ENCODE results near the gene RXRA. TPM values are rescaled to one million over a fixed set of nuclear protein-coding genes. Genes with fewer than 3 reads are reported as not detected.

Gene RXRA
- total RNA-seq, 1 experiment from 2014 or later: 31.6 TPM

DNA sequence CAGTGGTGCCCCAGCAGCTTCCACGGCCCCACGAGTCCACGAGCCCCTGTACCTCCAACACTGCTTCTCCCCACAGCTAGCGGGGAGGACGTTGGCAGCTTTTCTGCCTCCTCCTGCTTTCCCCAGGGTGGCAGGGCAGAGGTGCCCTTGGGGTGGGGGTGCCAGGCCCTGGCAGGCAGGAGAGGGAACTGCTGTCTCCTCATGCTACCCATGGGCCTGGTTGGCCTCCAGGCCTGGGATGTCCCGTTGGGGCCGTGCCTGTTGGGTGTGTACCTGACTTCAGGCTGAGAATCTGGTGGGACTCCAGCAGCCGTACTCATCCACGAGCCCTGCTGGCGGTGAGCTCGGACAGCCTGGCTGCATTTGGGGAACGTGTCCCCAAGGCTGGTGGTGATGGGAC is 27.3 kb downstream of the RXRA start:
- no peak overlapping the region for H3K4me3 ChIP-seq (ENCODE audit: low read depth in 2 of 2, low read length in 2 of 2)
- intact Hi-C loops (cut with micrococcal nuclease; ENCODE audit: unreplicated experiment): no loop called here
- ChIA-PET CTCF (no interaction called here), POLR2A (no interaction called here)
- TF ChIP-seq TCF7L2 (IDR thresholded peaks at IDR 0.05; ENCODE audit: low read depth, low read length) (no peak), SIN3A (IDR thresholded peaks at IDR 0.05; ENCODE audit: borderline replicate concordance, insufficient read depth, low read depth, low read length) (no peak), POLR2AphosphoS5 (IDR thresholded peaks at IDR 0.05; ENCODE audit: low read depth, low read length) (no peak)
- TF ChIP-seq, protein P1, sequence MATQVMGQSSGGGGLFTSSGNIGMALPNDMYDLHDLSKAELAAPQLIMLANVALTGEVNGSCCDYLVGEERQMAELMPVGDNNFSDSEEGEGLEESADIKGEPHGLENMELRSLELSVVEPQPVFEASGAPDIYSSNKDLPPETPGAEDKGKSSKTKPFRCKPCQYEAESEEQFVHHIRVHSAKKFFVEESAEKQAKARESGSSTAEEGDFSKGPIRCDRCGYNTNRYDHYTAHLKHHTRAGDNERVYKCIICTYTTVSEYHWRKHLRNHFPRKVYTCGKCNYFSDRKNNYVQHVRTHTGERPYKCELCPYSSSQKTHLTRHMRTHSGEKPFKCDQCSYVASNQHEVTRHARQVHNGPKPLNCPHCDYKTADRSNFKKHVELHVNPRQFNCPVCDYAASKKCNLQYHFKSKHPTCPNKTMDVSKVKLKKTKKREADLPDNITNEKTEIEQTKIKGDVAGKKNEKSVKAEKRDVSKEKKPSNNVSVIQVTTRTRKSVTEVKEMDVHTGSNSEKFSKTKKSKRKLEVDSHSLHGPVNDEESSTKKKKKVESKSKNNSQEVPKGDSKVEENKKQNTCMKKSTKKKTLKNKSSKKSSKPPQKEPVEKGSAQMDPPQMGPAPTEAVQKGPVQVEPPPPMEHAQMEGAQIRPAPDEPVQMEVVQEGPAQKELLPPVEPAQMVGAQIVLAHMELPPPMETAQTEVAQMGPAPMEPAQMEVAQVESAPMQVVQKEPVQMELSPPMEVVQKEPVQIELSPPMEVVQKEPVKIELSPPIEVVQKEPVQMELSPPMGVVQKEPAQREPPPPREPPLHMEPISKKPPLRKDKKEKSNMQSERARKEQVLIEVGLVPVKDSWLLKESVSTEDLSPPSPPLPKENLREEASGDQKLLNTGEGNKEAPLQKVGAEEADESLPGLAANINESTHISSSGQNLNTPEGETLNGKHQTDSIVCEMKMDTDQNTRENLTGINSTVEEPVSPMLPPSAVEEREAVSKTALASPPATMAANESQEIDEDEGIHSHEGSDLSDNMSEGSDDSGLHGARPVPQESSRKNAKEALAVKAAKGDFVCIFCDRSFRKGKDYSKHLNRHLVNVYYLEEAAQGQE (IDR thresholded peaks at IDR 0.05; ENCODE audit: insufficient read depth in 1 of 2, low read depth in 2 of 2, low read length in 1 of 2): no peak
- TF ChIP-seq, protein P2, sequence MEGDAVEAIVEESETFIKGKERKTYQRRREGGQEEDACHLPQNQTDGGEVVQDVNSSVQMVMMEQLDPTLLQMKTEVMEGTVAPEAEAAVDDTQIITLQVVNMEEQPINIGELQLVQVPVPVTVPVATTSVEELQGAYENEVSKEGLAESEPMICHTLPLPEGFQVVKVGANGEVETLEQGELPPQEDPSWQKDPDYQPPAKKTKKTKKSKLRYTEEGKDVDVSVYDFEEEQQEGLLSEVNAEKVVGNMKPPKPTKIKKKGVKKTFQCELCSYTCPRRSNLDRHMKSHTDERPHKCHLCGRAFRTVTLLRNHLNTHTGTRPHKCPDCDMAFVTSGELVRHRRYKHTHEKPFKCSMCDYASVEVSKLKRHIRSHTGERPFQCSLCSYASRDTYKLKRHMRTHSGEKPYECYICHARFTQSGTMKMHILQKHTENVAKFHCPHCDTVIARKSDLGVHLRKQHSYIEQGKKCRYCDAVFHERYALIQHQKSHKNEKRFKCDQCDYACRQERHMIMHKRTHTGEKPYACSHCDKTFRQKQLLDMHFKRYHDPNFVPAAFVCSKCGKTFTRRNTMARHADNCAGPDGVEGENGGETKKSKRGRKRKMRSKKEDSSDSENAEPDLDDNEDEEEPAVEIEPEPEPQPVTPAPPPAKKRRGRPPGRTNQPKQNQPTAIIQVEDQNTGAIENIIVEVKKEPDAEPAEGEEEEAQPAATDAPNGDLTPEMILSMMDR (IDR thresholded peaks at IDR 0.05): no peak
- no TSS peak for BruUV-seq (replicated peaks)
- no peak for DNase-seq (ENCODE audit: low read depth, low spot score)
- in situ Hi-C loops (cut with HindIII; ENCODE audit: low pct_unique_long_range_greater_than_20kb, low sequenced_read_pairs): no loop called here
- no peaks in the 10 kb centered on the region for H3K27me3 ChIP-seq (ENCODE audit: control insufficient read depth, insufficient read depth, low read length)
- ATAC-seq: no peak
- H3K4me1 ChIP-seq (ENCODE audit: control insufficient read depth, insufficient read depth, low read length): peaks cover 13% of the 10 kb centered on the region
- no peaks in the 10 kb centered on the region for H3K36me3 ChIP-seq (ENCODE audit: control insufficient read depth, insufficient read depth, low read length)
- H3K9me3 ChIP-seq (ENCODE audit: control insufficient read depth, insufficient read depth, low read depth, low read length): no peaks in the 10 kb centered on the region
- no peak overlapping the region for H3K27ac ChIP-seq (ENCODE audit: low read length)

- ChIA-PET POLR2A (no interaction called here), CTCF (interaction anchor here (1.0 kb wide), 1 partner anchor 87 kb away, joined by 4 read pairs; no protein-coding TSS in a partner anchor)
- Histone ChIP-seq H3K9me3 (ENCODE audit: control insufficient read depth, insufficient read depth, low read depth, low read length) (no peaks in the 10 kb centered on the region), H3K4me3 (ENCODE audit: low read depth in 2 of 2, low read length in 2 of 2) (no peak overlapping the region), H3K36me3 (ENCODE audit: control insufficient read depth, insufficient read depth, low read length) (no peaks in the 10 kb centered on the region), H3K27me3 (ENCODE audit: control insufficient read depth, insufficient read depth, low read length) (no peaks in the 10 kb centered on the region), H3K4me1 (ENCODE audit: control insufficient read depth, insufficient read depth, low read length) (peaks cover 14% of the 10 kb centered on the region), H3K27ac (ENCODE audit: low read length) (no peak overlapping the region)
- BruUV-seq (replicated peaks): no TSS peak
- ATAC-seq (no peak), DNase-seq (ENCODE audit: low read depth, low spot score) (no peak)
- no peak for TF ChIP-seq SIN3A (IDR thresholded peaks at IDR 0.05; ENCODE audit: borderline replicate concordance, insufficient read depth, low read depth, low read length)
- TF ChIP-seq, protein P2 (IDR thresholded peaks at IDR 0.05): no peak
- in situ Hi-C loops (cut with HindIII; ENCODE audit: low pct_unique_long_range_greater_than_20kb, low sequenced_read_pairs) (no loop called here), intact Hi-C loops (cut with micrococcal nuclease; ENCODE audit: unreplicated experiment) (no loop called here)
These were observed 28.9 kb downstream of the RXRA start for GRCh38 chr9:134355158-134355557.

All from Panc1 (cell line).